ENCODE results near the gene ATE1.

DNA sequence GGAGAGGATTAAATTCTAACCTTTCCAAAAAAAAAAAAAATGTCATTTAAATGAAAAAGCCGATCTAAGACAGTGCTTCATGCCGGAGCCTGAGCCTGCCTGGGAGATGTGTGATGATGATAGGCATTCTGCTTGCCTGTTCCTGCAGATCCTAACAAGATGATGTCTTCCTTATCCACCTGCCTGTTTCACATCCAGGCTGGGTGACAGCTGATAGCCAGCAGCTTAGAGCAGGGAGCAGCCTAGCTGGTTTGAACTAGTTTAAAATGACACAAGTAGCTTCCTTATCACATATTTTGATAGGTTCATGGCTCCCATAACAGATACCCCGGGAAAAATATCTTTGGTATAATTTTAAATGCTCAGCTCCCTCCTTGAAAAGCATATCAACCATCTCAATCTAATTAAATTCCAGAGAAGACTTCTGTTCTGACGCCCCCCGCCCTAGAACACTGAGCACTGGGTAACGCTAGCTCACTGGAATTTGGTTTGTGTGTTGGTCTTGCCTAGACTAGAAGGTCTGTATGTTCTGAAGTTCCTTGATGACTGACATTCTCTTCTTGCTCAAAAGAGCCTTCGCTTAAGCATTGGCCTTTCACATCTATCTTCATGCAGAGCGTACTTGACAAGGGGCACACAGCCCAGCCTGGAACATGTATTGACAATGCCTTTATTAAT lies 232.7 kb downstream of the ATE1 start:
- TF ChIP-seq, protein P1, sequence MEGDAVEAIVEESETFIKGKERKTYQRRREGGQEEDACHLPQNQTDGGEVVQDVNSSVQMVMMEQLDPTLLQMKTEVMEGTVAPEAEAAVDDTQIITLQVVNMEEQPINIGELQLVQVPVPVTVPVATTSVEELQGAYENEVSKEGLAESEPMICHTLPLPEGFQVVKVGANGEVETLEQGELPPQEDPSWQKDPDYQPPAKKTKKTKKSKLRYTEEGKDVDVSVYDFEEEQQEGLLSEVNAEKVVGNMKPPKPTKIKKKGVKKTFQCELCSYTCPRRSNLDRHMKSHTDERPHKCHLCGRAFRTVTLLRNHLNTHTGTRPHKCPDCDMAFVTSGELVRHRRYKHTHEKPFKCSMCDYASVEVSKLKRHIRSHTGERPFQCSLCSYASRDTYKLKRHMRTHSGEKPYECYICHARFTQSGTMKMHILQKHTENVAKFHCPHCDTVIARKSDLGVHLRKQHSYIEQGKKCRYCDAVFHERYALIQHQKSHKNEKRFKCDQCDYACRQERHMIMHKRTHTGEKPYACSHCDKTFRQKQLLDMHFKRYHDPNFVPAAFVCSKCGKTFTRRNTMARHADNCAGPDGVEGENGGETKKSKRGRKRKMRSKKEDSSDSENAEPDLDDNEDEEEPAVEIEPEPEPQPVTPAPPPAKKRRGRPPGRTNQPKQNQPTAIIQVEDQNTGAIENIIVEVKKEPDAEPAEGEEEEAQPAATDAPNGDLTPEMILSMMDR (conservative IDR thresholded peaks at IDR 0.05 in 1 of 2, IDR thresholded peaks at IDR 0.05 in 1 of 2; ENCODE audit: low read depth in 1 of 2, low read length in 2 of 2) = no peak
- TF ChIP-seq EZH2 (IDR thresholded peaks at IDR 0.05; ENCODE audit: low read length, missing control alignments) = no peak

All from fibroblast of lung (primary cell).